GM21737 (cell line): ENCODE data around the gene BEST3.
A peak's percentile ranks its signal among the peaks of the same experiment; 100 is the strongest.

Experiments
- ATAC-seq: cut with Tn5 transposase; IDR thresholded peaks from one replicate; pipeline ENCODE4 v1.9.1; 2021; ENCODE audit warnings: mild to moderate bottlenecking, moderate library complexity; ENCODE audit not compliant: unreplicated experiment

The BEST3 gene

GRCh38 chr12:69698769-69699540 is at the start of gene BEST3:
Gene BEST3 (minus strand): TSS chr12:69699303. CDS start chr12:69697798, 1,505 bp downstream.
- no peak for ATAC-seq

GRCh38 chr12:69744109-69744508 is 45.0 kb upstream of the BEST3 start:
- no peak for ATAC-seq

GRCh38 chr12:69739287-69740191 is 40.4 kb upstream of the BEST3 start:
- peak; percentile 38 for ATAC-seq

- ATAC-seq: peak; percentile 88
Measured at GRCh38 chr12:69738351-69739286, 39.5 kb upstream of the BEST3 start, which contains the start of gene RAB3IP. Gene RAB3IP (plus strand): TSS chr12:69738860. CDS start chr12:69755409, 16,549 bp downstream.

- ATAC-seq: no peak
Measured at GRCh38 chr12:69733638-69734037, 34.5 kb upstream of the BEST3 start.

GRCh38 chr12:69732088-69732487 is 33.0 kb upstream of the BEST3 start:
- no peak for ATAC-seq

- no peak for ATAC-seq
Measured at GRCh38 chr12:69726922-69727321, 27.8 kb upstream of the BEST3 start.

GRCh38 chr12:69720750-69721149 is 21.6 kb upstream of the BEST3 start:
- ATAC-seq: no peak

- no peak for ATAC-seq
Measured at GRCh38 chr12:69719336-69720316, 20.5 kb upstream of the BEST3 start.

- no peak for ATAC-seq
Measured at GRCh38 chr12:69714542-69714941, 15.4 kb upstream of the BEST3 start.

- no peak for ATAC-seq
Measured at GRCh38 chr12:69712826-69713225, 13.7 kb upstream of the BEST3 start.

- no peak for ATAC-seq
Measured at GRCh38 chr12:69708649-69709048, 9.5 kb upstream of the BEST3 start.

GRCh38 chr12:69704357-69704756 is 5.3 kb upstream of the BEST3 start:
- ATAC-seq: no peak

GRCh38 chr12:69703146-69703642 is 4.1 kb upstream of the BEST3 start:
- ATAC-seq: no peak

- no peak for ATAC-seq
Measured at GRCh38 chr12:69701826-69702225, 2.7 kb upstream of the BEST3 start.

GRCh38 chr12:69698054-69698453 is 1.0 kb downstream of the BEST3 start:
- no peak for ATAC-seq

- no peak for ATAC-seq
Measured at GRCh38 chr12:69694123-69694522, 5.0 kb downstream of the BEST3 start.

- ATAC-seq: no peak
Measured at GRCh38 chr12:69689638-69690037, 9.5 kb downstream of the BEST3 start.
